Lower lobe of right lung (tissue), 2 donors: ENCODE results near the gene C1GALT1. TPM values are rescaled to one million over a fixed set of nuclear protein-coding genes. Genes with fewer than 3 reads are reported as not detected.

Source experiments
- ATAC-seq, 2 donors: fragments of 200-7000 bp; cut with Tn5 transposase; one replicate each; pipeline ENCODE4 v1.9.1; 2020 to 2022; ENCODE audit warnings: mild to moderate bottlenecking in 2 of 2, moderate library complexity in 2 of 2
- DNase-seq: peaks from one replicate; pipeline ENCODE4 v3.0.0-alpha.2; 2020
- H3K27ac ChIP-seq: fragments of 200-600 bp; one replicate; pipeline ENCODE4 v1.8.0; 2022
- H3K27me3 ChIP-seq: fragments of 200-600 bp; one replicate; pipeline ENCODE4 v1.8.0; 2022; ENCODE audit warnings: low read depth
- H3K36me3 ChIP-seq: fragments of 200-600 bp; one replicate; pipeline ENCODE4 v1.8.0; 2022; ENCODE audit warnings: mild to moderate bottlenecking
- H3K4me1 ChIP-seq: fragments of 200-600 bp; one replicate; pipeline ENCODE4 v1.8.0; 2022
- H3K4me3 ChIP-seq: fragments of 200-600 bp; one replicate; pipeline ENCODE4 v1.8.0; 2022; ENCODE audit warnings: mild to moderate bottlenecking
- H3K9me3 ChIP-seq: fragments of 200-600 bp; one replicate; pipeline ENCODE4 v1.8.0; 2022
- CTCF ChIP-seq: fragments of 200-600 bp; IDR thresholded peaks from one replicate; pipeline ENCODE4 v1.8.0; 2022; ENCODE audit warnings: antibody characterized with exemption, mild to moderate bottlenecking
- intact Hi-C: fragments of 100-400 bp; cut with DNase I; formaldehyde crosslinking; loops from one replicate; pipeline ENCODE4 v1.11.0; 2022
- total RNA-seq: library from RNA; stranded (reverse); fragmentation: NEBNext Ultra II Directional; extraction: Animal tissue kit (Norgen Biotek cat#: 25700); gene quantifications from one replicate; pipeline ENCODE4 v1.2.1, GENCODE V29; 2021
- donor health status: DM: no; HTN: yes; CAD: no; lungs with severe emphysema.

Gene C1GALT1
- total RNA-seq, 1 donor from 2014 or later: 39.0 TPM

- TF ChIP-seq CTCF: no peak
- ATAC-seq (no peak), DNase-seq (no peak)
- Histone ChIP-seq H3K4me1 (no peaks in the 10 kb centered on the region), H3K36me3 (no peaks in the 10 kb centered on the region), H3K27me3 (no peaks in the 10 kb centered on the region), H3K9me3 (no peaks in the 10 kb centered on the region), H3K27ac (no peak overlapping the region), H3K4me3 (no peak overlapping the region)
- intact Hi-C loops: no loop called here
Observed at GRCh38 chr7:7173956-7174632, 8.2 kb upstream of the C1GALT1 start.

- TF ChIP-seq CTCF: no peak
- Histone ChIP-seq H3K27ac (no peak overlapping the region), H3K9me3 (no peaks in the 10 kb centered on the region), H3K36me3 (no peaks in the 10 kb centered on the region), H3K4me3 (no peak overlapping the region), H3K27me3 (no peaks in the 10 kb centered on the region), H3K4me1 (no peaks in the 10 kb centered on the region)
- intact Hi-C loops: no loop called here
- ATAC-seq (no peak), DNase-seq (no peak)
Observed at GRCh38 chr7:7175075-7175695, 7.2 kb upstream of the C1GALT1 start.

GRCh38 chr7:7176406-7177043 is 5.8 kb upstream of the C1GALT1 start:
- intact Hi-C loops: no loop called here
- H3K27ac ChIP-seq: no peak overlapping the region
- no peaks in the 10 kb centered on the region for H3K9me3 ChIP-seq
- DNase-seq: no peak
- H3K36me3 ChIP-seq: no peaks in the 10 kb centered on the region
- peaks cover 7% of the 10 kb centered on the region for H3K4me1 ChIP-seq
- H3K4me3 ChIP-seq: no peak overlapping the region
- no peak for TF ChIP-seq CTCF
- no peaks in the 10 kb centered on the region for H3K27me3 ChIP-seq
- peak; percentile 58 to 68 for ATAC-seq

- no peak for TF ChIP-seq CTCF
- intact Hi-C loops: no loop called here
- Histone ChIP-seq H3K27ac (no peak overlapping the region), H3K27me3 (no peaks in the 10 kb centered on the region), H3K4me3 (no peak overlapping the region), H3K9me3 (no peaks in the 10 kb centered on the region), H3K4me1 (peaks cover 8% of the 10 kb centered on the region), H3K36me3 (no peaks in the 10 kb centered on the region)
- DNase-seq (no peak), ATAC-seq (peak in 1 of 2 donors; percentile 62)
Observed at GRCh38 chr7:7177044-7177517, 5.3 kb upstream of the C1GALT1 start.

- ATAC-seq (no peak), DNase-seq (no peak)
- H3K27me3 ChIP-seq: no peaks in the 10 kb centered on the region
- TF ChIP-seq CTCF: no peak
- intact Hi-C loops: no loop called here
- H3K4me3 ChIP-seq: no peak overlapping the region
- no peaks in the 10 kb centered on the region for H3K36me3 ChIP-seq
- H3K27ac ChIP-seq: no peak overlapping the region
- H3K4me1 ChIP-seq: peaks cover 8% of the 10 kb centered on the region
- no peaks in the 10 kb centered on the region for H3K9me3 ChIP-seq
Observed at GRCh38 chr7:7178081-7178480, 4.3 kb upstream of the C1GALT1 start.
